HG03175 (cell line): ENCODE data around the gene EDC4.
"Not testable (repeated sequence)": the region's sequence is repeated elsewhere in the genome, so short reads cannot be mapped to it uniquely, and the experiment has no call there.

ENCODE experiments used
- ATAC-seq: cut with Tn5 transposase; IDR thresholded peaks from one replicate; pipeline ENCODE4 v1.9.1; 2021; ENCODE audit warnings: mild to moderate bottlenecking, moderate library complexity; ENCODE audit not compliant: unreplicated experiment

The EDC4 gene

DNA sequence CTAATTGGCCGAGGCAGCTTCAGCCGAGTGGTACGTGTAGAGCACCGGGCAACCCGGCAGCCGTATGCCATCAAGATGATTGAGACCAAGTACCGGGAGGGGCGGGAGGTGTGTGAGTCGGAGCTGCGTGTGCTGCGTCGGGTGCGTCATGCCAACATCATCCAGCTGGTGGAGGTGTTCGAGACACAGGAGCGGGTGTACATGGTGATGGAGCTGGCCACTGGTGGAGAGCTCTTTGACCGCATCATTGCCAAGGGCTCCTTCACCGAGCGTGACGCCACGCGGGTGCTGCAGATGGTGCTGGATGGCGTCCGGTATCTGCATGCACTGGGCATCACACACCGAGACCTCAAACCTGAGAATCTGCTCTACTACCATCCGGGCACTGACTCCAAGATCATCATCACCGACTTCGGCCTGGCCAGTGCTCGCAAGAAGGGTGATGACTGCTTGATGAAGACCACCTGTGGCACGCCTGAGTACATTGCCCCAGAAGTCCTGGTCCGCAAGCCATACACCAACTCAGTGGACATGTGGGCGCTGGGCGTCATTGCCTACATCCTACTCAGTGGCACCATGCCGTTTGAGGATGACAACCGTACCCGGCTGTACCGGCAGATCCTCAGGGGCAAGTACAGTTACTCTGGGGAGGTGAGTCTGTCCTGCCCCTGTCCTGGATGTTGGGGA lies 36.3 kb downstream of the EDC4 start:
- no peak for ATAC-seq

- ATAC-seq = no peak
These were observed 37.3 kb downstream of the EDC4 start for GRCh38 chr16:67910158-67910557.

DNA sequence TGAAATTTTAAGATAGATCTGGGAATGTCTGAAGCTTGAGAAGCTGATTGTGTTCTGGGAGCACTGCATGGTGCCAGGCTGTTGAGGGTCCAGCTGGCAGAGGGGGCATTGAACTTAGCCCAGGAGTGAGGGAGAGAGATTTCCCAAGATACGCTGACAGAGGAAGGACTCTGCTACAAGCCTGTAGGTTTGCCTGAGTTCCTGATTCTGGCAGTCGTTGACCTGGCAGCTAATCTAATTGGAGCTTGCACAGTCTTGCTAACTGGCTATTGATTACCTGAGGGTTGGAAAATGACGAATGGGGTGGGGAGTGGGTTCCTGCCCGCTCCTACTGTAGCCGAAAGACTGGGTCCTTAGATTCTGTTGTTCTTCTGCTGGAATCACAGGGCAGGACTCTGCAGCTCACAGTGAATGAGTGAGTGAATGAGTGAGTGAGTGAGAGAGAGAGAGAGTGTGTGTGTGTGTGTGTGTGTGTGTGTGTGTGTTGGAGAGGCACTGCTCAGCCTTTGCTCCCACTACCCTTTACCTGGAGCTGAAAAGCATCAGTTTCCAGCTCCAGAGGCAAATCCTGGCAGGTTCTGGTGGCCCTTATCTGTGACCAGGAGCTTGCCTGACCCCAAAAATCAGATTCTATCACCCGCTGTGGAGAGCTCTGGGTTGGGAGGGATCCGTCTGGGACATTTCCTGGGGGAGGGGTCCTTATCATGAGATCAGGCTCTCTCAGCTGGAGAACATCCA lies 42.1 kb downstream of the EDC4 start:
- no peak for ATAC-seq

GRCh38 chr16:67915496-67915769 lies 42.6 kb downstream of the EDC4 start:
- not testable (repeated sequence) for ATAC-seq

DNA sequence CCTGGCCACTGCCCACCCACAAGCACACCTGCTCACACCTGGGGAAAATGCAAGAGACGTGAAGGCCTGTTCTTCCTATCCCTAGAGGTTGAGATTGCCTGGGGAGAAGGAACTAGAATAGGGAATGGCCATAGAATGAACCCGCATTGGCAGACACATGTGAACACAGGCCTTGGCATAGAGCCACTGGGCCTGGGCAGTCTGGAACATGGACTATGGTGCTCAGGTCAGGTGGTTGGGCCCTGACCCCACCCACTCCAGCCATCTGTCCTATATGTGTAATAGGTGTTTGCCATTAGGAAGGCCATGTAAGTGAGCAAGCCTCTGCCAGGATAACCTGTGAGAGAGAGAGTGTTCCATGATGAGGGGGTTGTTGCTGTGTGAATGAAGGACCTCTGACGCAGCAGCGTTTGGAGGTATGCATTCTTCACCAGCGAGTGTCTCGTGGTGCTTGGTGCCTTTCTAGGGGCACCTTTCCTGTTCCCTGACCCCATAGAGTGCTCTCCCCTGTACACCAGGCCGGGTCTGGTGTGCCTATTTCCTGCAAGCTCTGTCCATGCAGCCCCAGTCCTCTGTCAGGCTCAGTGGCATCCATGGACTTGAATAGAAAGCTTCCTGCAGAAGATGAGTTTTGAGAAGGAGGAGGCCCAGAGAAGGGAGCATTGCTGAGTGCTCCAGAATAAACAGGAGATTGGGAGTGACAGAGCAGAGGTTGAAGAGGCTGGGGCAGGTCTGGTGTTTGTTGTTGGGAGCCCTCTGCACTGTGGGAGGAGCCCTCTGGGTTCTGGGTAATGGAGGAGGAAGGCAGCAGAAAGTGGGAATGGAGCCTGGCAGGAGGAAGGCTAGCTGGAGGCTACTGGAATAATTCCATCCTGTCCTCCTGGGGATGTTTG lies 43.2 kb downstream of the EDC4 start:
- no peak for ATAC-seq

- no peak for ATAC-seq
These were observed 44.4 kb downstream of the EDC4 start for GRCh38 chr16:67917140-67917851.

GRCh38 chr16:67917852-67918236 lies 45.0 kb downstream of the EDC4 start:
- no peak for ATAC-seq

- no peak for ATAC-seq
These were observed 46.9 kb downstream of the EDC4 start for GRCh38 chr16:67919622-67920221.

DNA sequence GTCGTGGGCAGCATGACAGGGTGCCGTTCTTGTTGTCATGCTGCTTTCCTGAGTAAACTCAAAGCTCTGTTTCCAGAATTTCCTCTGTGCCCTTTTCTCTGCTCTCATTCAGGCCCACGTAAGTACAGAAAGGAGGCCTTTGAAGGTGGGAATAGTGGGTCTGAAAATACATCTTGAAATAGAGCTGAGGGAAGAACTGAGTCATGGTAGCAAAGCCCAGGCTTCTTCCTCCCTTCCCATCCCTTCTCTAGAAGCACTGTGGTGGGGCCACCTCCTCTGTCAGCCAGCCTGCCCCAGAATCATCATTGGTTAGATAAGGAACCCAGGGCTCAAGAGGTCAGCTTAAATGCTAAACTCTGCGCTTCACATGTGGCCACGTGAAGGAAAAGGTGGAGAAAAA lies 49.4 kb downstream of the EDC4 start:
- no peak for ATAC-seq

GRCh38 chr16:67922740-67923139 lies 49.9 kb downstream of the EDC4 start:
- no peak for ATAC-seq

- ATAC-seq = no peak
These were observed 50.7 kb downstream of the EDC4 start for GRCh38 chr16:67923414-67924116.

DNA sequence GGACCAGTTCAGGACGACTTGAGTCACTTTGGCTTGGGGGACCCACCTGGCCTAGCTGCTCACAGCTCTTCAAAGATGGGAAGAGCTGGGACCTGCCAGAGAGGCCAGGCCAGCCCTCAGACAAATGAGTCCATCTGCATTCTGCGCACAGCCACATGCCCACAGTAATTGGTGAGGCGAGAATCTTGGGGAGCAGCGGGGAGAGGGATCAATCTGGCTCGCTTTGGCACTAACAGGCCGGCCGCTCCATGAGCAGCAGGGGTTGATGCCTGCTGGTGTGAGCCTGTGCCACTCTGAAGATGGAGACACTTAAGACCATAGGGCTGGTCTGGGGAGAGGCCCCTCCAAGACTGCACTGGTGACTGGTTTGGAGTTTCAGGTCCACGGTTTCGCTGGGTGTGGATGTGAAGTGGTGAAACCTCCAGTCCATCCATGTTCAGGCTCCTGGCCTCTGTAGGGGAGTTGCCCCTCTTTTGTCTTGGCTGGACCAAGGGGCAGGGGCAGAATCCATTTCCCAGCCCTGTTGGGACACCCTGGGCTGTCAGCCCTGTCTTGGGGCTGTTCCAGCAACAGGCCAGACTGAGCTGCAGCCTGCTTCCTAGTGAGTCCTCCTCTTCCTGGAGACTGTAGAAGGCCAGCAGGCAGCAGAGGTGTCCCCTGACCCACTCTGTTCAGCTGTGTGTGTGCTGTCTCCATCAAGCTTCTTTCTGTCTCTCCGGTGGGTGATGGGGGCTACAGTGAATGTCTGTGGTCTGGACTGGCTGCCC lies 51.5 kb downstream of the EDC4 start:
- ATAC-seq = no peak

GRCh38 chr16:67926181-67926750 lies 53.4 kb downstream of the EDC4 start:
- ATAC-seq = no peak

- ATAC-seq = no peak
These were observed 54.5 kb downstream of the EDC4 start for GRCh38 chr16:67927131-67927941.

GRCh38 chr16:67928147-67928546 lies 55.3 kb downstream of the EDC4 start:
- ATAC-seq = no peak

GRCh38 chr16:67928561-67929364 lies 55.9 kb downstream of the EDC4 start:
- ATAC-seq = peak; percentile 44

DNA sequence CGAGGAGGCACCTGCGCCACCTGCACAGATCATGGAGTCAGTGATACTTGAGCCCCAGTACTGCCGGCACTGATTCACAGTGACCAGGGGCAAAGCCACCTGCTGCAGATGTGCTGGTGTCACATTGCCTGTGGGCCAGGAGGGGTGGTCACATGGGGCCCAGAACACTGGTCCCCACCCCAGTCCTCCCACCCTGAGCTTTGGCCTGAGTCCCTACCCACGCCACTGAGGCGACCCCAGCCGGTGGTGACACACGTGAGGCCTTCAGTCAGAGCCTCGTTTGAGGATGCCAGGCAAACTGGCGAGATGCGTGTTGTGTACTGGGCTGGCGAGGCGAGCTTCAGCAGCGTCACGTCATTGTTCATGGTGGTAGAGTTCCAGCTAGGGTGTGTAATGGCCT lies 57.3 kb downstream of the EDC4 start:
- no peak for ATAC-seq
